HG03378 (cell line): ENCODE measurements around the gene PNMT.

Source experiments
- ATAC-seq: cut with Tn5 transposase; IDR thresholded peaks from one replicate; pipeline ENCODE4 v1.9.1; 2021; ENCODE audit warnings: mild to moderate bottlenecking, moderate library complexity; ENCODE audit not compliant: unreplicated experiment

Gene PNMT

GRCh38 chr17:39632153-39632941 lies 35.9 kb upstream of the PNMT start:
- no peak for ATAC-seq

GRCh38 chr17:39633570-39634183 lies 34.6 kb upstream of the PNMT start:
- ATAC-seq, result no peak

GRCh38 chr17:39634384-39634871 lies 33.8 kb upstream of the PNMT start:
- no peak for ATAC-seq

GRCh38 chr17:39635614-39636176 lies 32.6 kb upstream of the PNMT start:
- no peak for ATAC-seq

- no peak for ATAC-seq
Measured at GRCh38 chr17:39636587-39636926, 31.7 kb upstream of the PNMT start.

GRCh38 chr17:39636927-39637736 lies 31.1 kb upstream of the PNMT start, which contains the start of gene STARD3:
TSS of gene STARD3 (plus strand) at chr17:39637144. CDS start at chr17:39653532, 16,388 bp downstream.
- ATAC-seq, result no peak

GRCh38 chr17:39638317-39638716 lies 29.9 kb upstream of the PNMT start:
- ATAC-seq, result no peak

- ATAC-seq, result no peak
Measured at GRCh38 chr17:39639043-39639442, 29.2 kb upstream of the PNMT start.

GRCh38 chr17:39639566-39640458 lies 28.4 kb upstream of the PNMT start:
- no peak for ATAC-seq

GRCh38 chr17:39640591-39641031 lies 27.6 kb upstream of the PNMT start:
- no peak for ATAC-seq

- ATAC-seq, result no peak
Measured at GRCh38 chr17:39641097-39641496, 27.2 kb upstream of the PNMT start.

GRCh38 chr17:39641883-39642282 lies 26.4 kb upstream of the PNMT start:
- ATAC-seq, result no peak

- ATAC-seq, result no peak
Measured at GRCh38 chr17:39642291-39643074, 25.8 kb upstream of the PNMT start.

GRCh38 chr17:39643271-39643670 lies 25.0 kb upstream of the PNMT start:
- no peak for ATAC-seq

GRCh38 chr17:39647256-39647655 lies 21.0 kb upstream of the PNMT start:
- no peak for ATAC-seq

GRCh38 chr17:39648616-39649366 lies 19.5 kb upstream of the PNMT start:
- ATAC-seq, result no peak

GRCh38 chr17:39650121-39650579 lies 18.1 kb upstream of the PNMT start:
- ATAC-seq, result no peak

- no peak for ATAC-seq
Measured at GRCh38 chr17:39651923-39652586, 16.2 kb upstream of the PNMT start.
